Measurements from ENCODE around the gene KRTAP19-3. TPM values are rescaled to one million over a fixed set of nuclear protein-coding genes. Genes with fewer than 3 reads are reported as not detected.
"Not testable (repeated sequence)": the region's sequence is repeated elsewhere in the genome, so short reads cannot be mapped to it uniquely, and the experiment has no call there.

Gene KRTAP19-3
- not detected for total RNA-seq

DNA sequence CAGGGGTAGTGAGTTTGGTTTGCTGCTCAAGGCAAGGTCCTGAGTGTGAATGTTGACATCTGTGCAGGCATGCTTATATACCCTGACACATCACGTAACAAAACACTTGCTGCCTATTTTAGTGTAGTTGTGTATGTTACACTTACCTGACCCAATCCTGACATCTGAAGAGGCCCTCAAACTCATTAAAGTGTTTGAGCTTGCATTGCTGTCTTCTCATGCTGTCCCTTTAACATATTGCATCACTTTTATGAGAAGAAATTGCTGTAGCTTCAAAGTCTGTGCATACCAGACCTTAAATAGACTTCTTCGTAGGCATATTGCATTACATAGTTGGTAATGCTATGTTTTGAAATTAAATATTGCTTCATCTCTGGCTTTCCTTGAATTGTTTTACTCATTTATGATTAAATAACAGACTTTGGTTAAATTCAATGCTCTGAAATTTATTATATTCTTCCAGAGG, at the start of gene KRTAP19-3:
TSS of gene KRTAP19-3 (minus strand) at position 51 of the 466 bp plus-strand sequence. CDS start 56 bp downstream, outside the sequence.
- 68 to 83% methylated on average over 2 of the region's 2 CpGs for WGBS, 2 donors (ENCODE audit: low coverage in 1 of 2)
- Histone ChIP-seq H3K4me3 (no peak within 1 kb of the TSS), H3K36me3 (no peaks in the 10 kb centered on the region), H3K27me3 (no peaks in the 10 kb centered on the region), H3K27ac (no peak within 1 kb of the TSS), H3K4me1 (no peaks in the 10 kb centered on the region), H3K9me3 (peaks cover 0 to 3% of the 10 kb centered on the region in 2 donors)
- DNase-seq = no peak
- TF ChIP-seq EP300 (IDR thresholded peaks at IDR 0.05; ENCODE audit: low read depth) = no peak
- TF ChIP-seq POLR2AphosphoS5 (IDR thresholded peaks at IDR 0.05) = no peak
- TF ChIP-seq, protein P1, sequence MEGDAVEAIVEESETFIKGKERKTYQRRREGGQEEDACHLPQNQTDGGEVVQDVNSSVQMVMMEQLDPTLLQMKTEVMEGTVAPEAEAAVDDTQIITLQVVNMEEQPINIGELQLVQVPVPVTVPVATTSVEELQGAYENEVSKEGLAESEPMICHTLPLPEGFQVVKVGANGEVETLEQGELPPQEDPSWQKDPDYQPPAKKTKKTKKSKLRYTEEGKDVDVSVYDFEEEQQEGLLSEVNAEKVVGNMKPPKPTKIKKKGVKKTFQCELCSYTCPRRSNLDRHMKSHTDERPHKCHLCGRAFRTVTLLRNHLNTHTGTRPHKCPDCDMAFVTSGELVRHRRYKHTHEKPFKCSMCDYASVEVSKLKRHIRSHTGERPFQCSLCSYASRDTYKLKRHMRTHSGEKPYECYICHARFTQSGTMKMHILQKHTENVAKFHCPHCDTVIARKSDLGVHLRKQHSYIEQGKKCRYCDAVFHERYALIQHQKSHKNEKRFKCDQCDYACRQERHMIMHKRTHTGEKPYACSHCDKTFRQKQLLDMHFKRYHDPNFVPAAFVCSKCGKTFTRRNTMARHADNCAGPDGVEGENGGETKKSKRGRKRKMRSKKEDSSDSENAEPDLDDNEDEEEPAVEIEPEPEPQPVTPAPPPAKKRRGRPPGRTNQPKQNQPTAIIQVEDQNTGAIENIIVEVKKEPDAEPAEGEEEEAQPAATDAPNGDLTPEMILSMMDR (IDR thresholded peaks at IDR 0.05) = no peak
- TF ChIP-seq POLR2A (IDR thresholded peaks at IDR 0.05) = no peak
- intact Hi-C loops (cut with DNase I; ENCODE audit: low total_unique reads) (no loop called here), in situ Hi-C loops (cut with MboI; ENCODE audit: low pct_ligation_motif_present in 1 of 4, low pct_unique_long_range_greater_than_20kb in 1 of 4, low sequenced_read_pairs in 3 of 4) (no loop called here)

DNA sequence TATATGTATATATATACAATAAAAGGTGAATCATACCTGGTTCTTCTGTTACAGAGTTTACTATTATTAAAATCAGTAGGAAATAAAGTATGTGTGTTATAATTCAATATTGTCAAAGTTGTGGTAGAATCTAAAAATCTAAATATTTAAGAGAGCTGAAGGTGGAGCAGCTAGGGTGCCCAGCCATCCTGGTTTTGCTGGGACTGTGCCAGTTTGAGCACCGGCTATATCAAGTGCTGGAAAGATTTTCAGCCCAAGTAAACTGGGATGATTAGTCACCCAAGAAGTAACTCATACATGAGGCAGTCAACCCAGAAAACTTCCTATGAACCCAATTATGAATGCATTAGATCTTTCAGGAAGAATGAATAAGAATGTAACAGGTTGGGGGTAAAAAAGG, 27.1 kb upstream of the KRTAP19-3 start:
- WGBS, 2 donors (ENCODE audit: low coverage in 1 of 2) = 86 to 96% methylated on average over 1 of the region's 1 CpG
- intact Hi-C loops (cut with DNase I; ENCODE audit: low total_unique reads) (no loop called here), in situ Hi-C loops (cut with MboI; ENCODE audit: low pct_ligation_motif_present in 1 of 4, low pct_unique_long_range_greater_than_20kb in 1 of 4, low sequenced_read_pairs in 3 of 4) (no loop called here)
- Histone ChIP-seq H3K9me3 (peaks cover 0 to 5% of the 10 kb centered on the region in 2 donors), H3K36me3 (no peaks in the 10 kb centered on the region), H3K27me3 (no peaks in the 10 kb centered on the region), H3K4me1 (no peaks in the 10 kb centered on the region), H3K27ac (no peak overlapping the region), H3K4me3 (no peak overlapping the region)
- DNase-seq = no peak
- TF ChIP-seq EP300 (IDR thresholded peaks at IDR 0.05; ENCODE audit: low read depth) = no peak
- TF ChIP-seq POLR2AphosphoS5 (IDR thresholded peaks at IDR 0.05) = no peak
- TF ChIP-seq, protein P1 (IDR thresholded peaks at IDR 0.05) = no peak
- no peak for TF ChIP-seq POLR2A (IDR thresholded peaks at IDR 0.05)

DNA sequence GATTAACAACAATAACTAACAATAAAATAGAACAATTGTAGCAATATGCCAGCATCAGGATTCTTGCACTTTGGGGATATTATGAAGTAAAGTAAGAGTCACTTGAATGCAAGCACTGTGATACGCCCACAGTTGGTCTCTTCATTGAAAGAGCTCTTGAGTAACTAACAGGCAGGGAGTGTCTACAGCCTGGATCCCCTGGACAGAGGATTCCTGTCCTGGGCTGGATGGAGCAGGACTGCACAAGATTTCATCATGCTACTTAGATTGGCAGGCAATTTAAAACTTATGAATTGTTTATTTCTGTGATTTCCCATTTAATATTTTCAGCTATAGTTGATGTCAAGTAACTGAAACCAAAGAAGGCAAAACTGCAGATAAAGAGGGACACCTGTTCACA, 23.9 kb upstream of the KRTAP19-3 start:
- H3K27ac ChIP-seq = no peak overlapping the region
- H3K36me3 ChIP-seq = no peaks in the 10 kb centered on the region
- no peak overlapping the region for H3K4me3 ChIP-seq
- TF ChIP-seq EP300 (IDR thresholded peaks at IDR 0.05; ENCODE audit: low read depth) (no peak), POLR2AphosphoS5 (IDR thresholded peaks at IDR 0.05) (no peak), POLR2A (IDR thresholded peaks at IDR 0.05) (no peak)
- TF ChIP-seq, protein P1 (IDR thresholded peaks at IDR 0.05) = no peak
- DNase-seq = no peak
- WGBS, 2 donors (ENCODE audit: low coverage in 1 of 2) = 75 to 84% methylated on average over 1 of the region's 1 CpG
- H3K4me1 ChIP-seq = no peaks in the 10 kb centered on the region
- peaks cover 0 to 9% of the 10 kb centered on the region in 2 donors for H3K9me3 ChIP-seq
- in situ Hi-C loops (cut with MboI; ENCODE audit: low pct_ligation_motif_present in 1 of 4, low pct_unique_long_range_greater_than_20kb in 1 of 4, low sequenced_read_pairs in 3 of 4) = no loop called here
- H3K27me3 ChIP-seq = no peaks in the 10 kb centered on the region
- intact Hi-C loops (cut with DNase I; ENCODE audit: low total_unique reads) = no loop called here

DNA sequence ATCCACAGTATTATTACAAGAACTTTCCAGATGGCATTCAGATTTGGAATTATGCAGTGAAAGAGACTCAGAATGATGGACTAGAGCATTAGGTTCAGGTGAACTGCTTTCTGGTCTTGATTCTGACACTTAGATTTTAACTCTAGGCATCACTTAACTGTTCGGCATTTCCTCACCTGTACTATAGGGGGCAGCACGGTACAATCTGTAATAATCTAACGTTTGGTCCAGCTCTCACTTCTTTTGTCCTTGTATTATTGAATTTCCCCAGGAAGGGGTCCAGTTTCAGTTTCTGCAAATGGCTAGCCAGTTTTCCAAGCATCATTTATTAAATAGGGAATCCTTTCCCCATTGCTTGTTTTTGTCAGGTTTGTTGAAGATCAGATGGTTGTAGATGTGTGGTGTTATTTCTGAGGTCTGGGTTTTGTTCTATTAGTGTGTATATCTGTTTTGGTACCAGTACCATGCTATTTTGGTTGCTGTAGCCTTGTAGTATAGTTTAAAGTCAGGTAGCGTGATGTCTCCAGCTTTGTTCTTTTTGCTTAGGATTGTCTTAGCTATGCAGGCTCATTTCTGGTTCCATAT, 13.9 kb upstream of the KRTAP19-3 start:
- in situ Hi-C loops (cut with MboI; ENCODE audit: low pct_ligation_motif_present in 1 of 4, low pct_unique_long_range_greater_than_20kb in 1 of 4, low sequenced_read_pairs in 3 of 4); H3K9me3 ChIP-seq; H3K4me1 ChIP-seq; H3K27ac ChIP-seq; H3K27me3 ChIP-seq; intact Hi-C loops (cut with DNase I; ENCODE audit: low total_unique reads); H3K36me3 ChIP-seq; DNase-seq; H3K4me3 ChIP-seq: not testable (repeated sequence)
- 30 to 35% methylated on average over 4 of the region's 4 CpGs for WGBS, 2 donors (ENCODE audit: low coverage in 1 of 2)

- intact Hi-C loops (cut with DNase I; ENCODE audit: low total_unique reads) (no loop called here), in situ Hi-C loops (cut with MboI; ENCODE audit: low pct_ligation_motif_present in 1 of 4, low pct_unique_long_range_greater_than_20kb in 1 of 4, low sequenced_read_pairs in 3 of 4) (no loop called here)
- no peaks in the 10 kb centered on the region for H3K4me1 ChIP-seq
- no peak within 1 kb of the TSS for H3K4me3 ChIP-seq
- no peaks in the 10 kb centered on the region for H3K36me3 ChIP-seq
- H3K27ac ChIP-seq = no peak within 1 kb of the TSS
- 61 to 85% methylated on average over 3 to 6 of the region's 6 CpGs for WGBS, 2 donors (ENCODE audit: low coverage in 1 of 2)
- no peaks in the 10 kb centered on the region for H3K27me3 ChIP-seq
- TF ChIP-seq POLR2AphosphoS5 (IDR thresholded peaks at IDR 0.05) = no peak
- no peak for TF ChIP-seq POLR2A (IDR thresholded peaks at IDR 0.05)
- TF ChIP-seq EP300 (IDR thresholded peaks at IDR 0.05; ENCODE audit: low read depth) = no peak
- TF ChIP-seq, protein P1 (IDR thresholded peaks at IDR 0.05) = no peak
- H3K9me3 ChIP-seq = no peaks in the 10 kb centered on the region
- no peak for DNase-seq
Observed at GRCh38 chr21:30502041-30502440, 10.2 kb upstream of the KRTAP19-3 start, which contains the start of gene KRTAP19-5. Gene KRTAP19-5, minus strand, starts transcription at chr21:30502141. Its CDS starts 51 bp downstream, at chr21:30502090.

All from transverse colon (tissue), 4 donors.